Tibial artery (tissue), 4 donors: Measurements from ENCODE around the gene ADAMTS17.

Experiments used
- DNase-seq, 2 donors: peaks; one replicate each; pipeline ENCODE4 v3.0.0-alpha.2; 2019
- H3K27ac ChIP-seq, 2 donors: fragments of 200-600 bp; sonication (generic) in 1 of 2; 1 replicate in 1 of 2; 2 replicates in 1 of 2; pipeline ENCODE4 v1.5.1; 2018 to 2019; ENCODE audit warnings: mild to moderate bottlenecking in 1 of 2
- H3K27me3 ChIP-seq, 2 donors: fragments of 200-600 bp; sonication (generic) in 1 of 2; one replicate each; pipeline versions ENCODE4 v1.5.1 to v1.6.0; 2016 to 2019
- H3K36me3 ChIP-seq, 3 donors: fragments of 200-600 bp; sonication (generic) in 2 of 3; one replicate each; pipeline ENCODE4 v1.5.1; 2016 to 2019; ENCODE audit warnings: mild to moderate bottlenecking in 2 of 3
- H3K4me1 ChIP-seq, 4 donors: fragments of 200-600 bp; sonication (generic) in 2 of 4; 1 replicate in 3 of 4; 2 replicates in 1 of 4; pipeline ENCODE4 v1.5.1; 2016 to 2019
- H3K4me3 ChIP-seq, 2 donors: fragments of 200-600 bp; sonication (generic) in 1 of 2; 1 replicate in 1 of 2; 2 replicates in 1 of 2; pipeline ENCODE4 v1.5.1; 2018 to 2019; ENCODE audit warnings: mild to moderate bottlenecking in 2 of 2
- H3K9me3 ChIP-seq, 3 donors: fragments of 200-600 bp; sonication (generic) in 1 of 3; one replicate each; pipeline ENCODE4 v1.5.1; 2016 to 2019
- intact Hi-C: fragments of 100-400 bp; cut with DNase I; formaldehyde crosslinking; loops from one replicate; pipeline ENCODE4 v1.15.0; 2023; ENCODE audit warnings: low total_unique reads
- TF ChIP-seq, protein P1 (sequence below), 2 experiments: fragments of 200-600 bp in 1 of 2; fragments of 450-650 bp in 1 of 2; IDR thresholded peaks; one replicate each; pipeline ENCODE4 v1.5.1; 2017 to 2019; ENCODE audit warnings: antibody characterized with exemption in 2 of 2, mild to moderate bottlenecking in 1 of 2, moderate library complexity in 1 of 2

The ADAMTS17 gene

DNA sequence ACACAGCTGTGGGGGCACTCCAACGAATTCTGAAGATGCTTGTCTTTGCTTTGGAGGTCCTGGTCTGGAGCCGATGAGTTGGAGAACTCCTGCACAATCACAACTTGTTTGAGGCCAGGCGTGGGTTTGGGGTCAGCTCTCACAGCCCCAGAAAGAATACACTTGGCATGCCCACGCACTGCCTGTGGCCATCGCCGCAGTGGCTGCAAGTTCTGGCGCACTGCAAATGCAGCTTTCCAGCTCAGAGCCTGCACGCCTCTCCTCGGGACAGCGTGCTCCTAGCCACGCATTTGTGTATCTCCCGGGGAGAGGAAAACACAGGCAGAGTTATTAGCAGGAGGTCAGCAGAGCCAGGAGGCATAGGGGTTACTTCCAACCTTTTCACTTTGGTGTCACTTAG lies 282.7 kb downstream of the ADAMTS17 start:
- H3K27ac ChIP-seq: no peak overlapping the region
- TF ChIP-seq, protein P1, sequence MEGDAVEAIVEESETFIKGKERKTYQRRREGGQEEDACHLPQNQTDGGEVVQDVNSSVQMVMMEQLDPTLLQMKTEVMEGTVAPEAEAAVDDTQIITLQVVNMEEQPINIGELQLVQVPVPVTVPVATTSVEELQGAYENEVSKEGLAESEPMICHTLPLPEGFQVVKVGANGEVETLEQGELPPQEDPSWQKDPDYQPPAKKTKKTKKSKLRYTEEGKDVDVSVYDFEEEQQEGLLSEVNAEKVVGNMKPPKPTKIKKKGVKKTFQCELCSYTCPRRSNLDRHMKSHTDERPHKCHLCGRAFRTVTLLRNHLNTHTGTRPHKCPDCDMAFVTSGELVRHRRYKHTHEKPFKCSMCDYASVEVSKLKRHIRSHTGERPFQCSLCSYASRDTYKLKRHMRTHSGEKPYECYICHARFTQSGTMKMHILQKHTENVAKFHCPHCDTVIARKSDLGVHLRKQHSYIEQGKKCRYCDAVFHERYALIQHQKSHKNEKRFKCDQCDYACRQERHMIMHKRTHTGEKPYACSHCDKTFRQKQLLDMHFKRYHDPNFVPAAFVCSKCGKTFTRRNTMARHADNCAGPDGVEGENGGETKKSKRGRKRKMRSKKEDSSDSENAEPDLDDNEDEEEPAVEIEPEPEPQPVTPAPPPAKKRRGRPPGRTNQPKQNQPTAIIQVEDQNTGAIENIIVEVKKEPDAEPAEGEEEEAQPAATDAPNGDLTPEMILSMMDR (IDR thresholded peaks at IDR 0.05): no peak

DNA sequence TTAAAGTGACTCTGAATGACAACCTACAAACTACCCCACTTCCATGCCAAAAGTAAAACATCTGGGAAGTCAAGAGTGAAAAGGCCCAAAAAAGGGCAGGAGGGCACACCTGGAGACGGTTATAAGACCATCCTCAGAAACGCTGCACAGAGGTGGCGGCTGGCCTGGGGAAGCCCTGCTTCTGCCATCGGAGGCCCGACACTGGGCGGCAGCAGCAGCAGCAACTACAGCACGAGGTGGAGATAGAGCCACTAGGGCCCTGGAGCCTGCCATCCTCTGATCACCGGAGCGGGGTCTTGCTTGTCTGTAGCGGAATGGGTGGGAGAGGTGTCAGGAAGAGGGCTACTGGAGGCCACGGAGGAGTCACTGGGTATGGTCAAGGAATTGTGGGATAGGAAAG lies 283.3 kb downstream of the ADAMTS17 start:
- TF ChIP-seq, protein P1 (IDR thresholded peaks at IDR 0.05): no peak
- Histone ChIP-seq H3K27ac (no peak overlapping the region), H3K4me3 (no peak overlapping the region), H3K4me1 (peaks cover 0 to 21% (median 12%) of the 10 kb centered on the region in 4 donors), H3K9me3 (no peaks in the 10 kb centered on the region), H3K27me3 (no peaks in the 10 kb centered on the region), H3K36me3 (no peaks in the 10 kb centered on the region)
- DNase-seq: no peak
- intact Hi-C loops: loop anchor here (10.0 kb wide), 1 partner anchor 46 kb away; no protein-coding TSS in a partner anchor

More for the DNA sequence above, 282.7 kb downstream of the ADAMTS17 start:
- Histone ChIP-seq H3K4me1 (peaks cover 0 to 21% (median 12%) of the 10 kb centered on the region in 4 donors), H3K9me3 (no peaks in the 10 kb centered on the region), H3K27me3 (no peaks in the 10 kb centered on the region), H3K4me3 (no peak overlapping the region), H3K36me3 (no peaks in the 10 kb centered on the region)
- intact Hi-C loops: loop anchor here (10.0 kb wide), 1 partner anchor 46 kb away; no protein-coding TSS in a partner anchor
- no peak for DNase-seq

DNA sequence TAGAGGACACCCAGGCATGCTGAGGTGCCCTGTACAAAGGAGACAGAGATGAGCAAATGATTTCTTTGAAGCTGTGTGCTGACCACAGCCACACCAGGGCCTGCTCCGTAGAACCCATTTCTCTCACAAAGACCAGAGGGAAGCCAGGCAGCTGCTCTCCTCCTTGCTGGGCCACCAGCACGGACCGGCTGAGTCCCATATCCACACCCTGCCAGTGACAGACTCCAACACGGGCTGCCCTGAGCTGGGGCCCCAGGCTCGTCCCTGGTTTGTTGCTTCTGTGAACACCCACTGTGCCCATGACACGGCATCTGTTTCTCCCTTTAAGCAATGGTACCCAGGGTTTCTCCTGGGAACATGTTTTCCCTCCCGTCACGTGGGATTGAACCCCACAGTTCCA lies 284.5 kb downstream of the ADAMTS17 start:
- Histone ChIP-seq H3K4me1 (peaks cover 0 to 21% (median 12%) of the 10 kb centered on the region in 4 donors), H3K9me3 (no peaks in the 10 kb centered on the region), H3K27me3 (no peaks in the 10 kb centered on the region), H3K4me3 (no peak overlapping the region), H3K36me3 (no peaks in the 10 kb centered on the region), H3K27ac (no peak overlapping the region)
- intact Hi-C loops: loop anchor here (10.0 kb wide), 1 partner anchor 48 kb away; no protein-coding TSS in a partner anchor
- TF ChIP-seq, protein P1 (IDR thresholded peaks at IDR 0.05): no peak
- no peak for DNase-seq

DNA sequence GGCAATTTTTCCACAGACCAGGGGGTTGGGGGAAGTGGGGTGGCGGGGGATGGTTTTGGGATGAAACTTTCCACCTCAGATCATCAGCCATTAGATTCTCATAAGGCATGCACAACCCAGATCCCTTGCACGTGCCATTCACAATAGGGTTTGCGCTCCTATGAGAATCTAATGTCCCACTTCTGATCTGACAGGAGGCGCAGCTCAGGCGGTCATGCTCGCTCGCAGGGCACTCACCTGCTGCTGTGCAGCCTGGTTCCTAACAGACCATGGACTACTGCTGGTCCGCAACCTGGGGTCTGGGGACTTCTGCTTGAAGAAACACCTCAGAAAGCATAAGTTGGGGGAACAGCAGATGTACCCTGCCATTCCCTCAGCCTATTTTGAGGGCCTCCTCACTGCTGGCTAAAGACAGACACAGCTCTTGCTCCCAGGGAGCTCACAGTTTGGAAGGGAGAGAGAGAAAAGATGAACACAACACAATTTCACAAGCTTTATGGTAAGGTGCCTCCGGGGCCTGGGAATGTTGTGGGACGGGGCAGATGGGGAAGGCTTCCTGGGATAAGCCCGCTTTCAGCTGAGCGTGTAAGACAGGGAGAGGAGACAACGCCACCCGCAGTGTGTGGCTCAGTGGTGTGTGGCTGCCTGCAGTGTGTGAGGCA lies 285.2 kb downstream of the ADAMTS17 start:
- no peak overlapping the region for H3K27ac ChIP-seq
- no peak overlapping the region for H3K4me3 ChIP-seq
- TF ChIP-seq, protein P1 (IDR thresholded peaks at IDR 0.05): no peak
- H3K36me3 ChIP-seq: no peaks in the 10 kb centered on the region
- no peaks in the 10 kb centered on the region for H3K27me3 ChIP-seq
- no peak for DNase-seq
- intact Hi-C loops: loop anchor here (10.0 kb wide), 1 partner anchor 48 kb away; no protein-coding TSS in a partner anchor
- no peaks in the 10 kb centered on the region for H3K9me3 ChIP-seq
- H3K4me1 ChIP-seq: peaks cover 0 to 21% (median 12%) of the 10 kb centered on the region in 4 donors

DNA sequence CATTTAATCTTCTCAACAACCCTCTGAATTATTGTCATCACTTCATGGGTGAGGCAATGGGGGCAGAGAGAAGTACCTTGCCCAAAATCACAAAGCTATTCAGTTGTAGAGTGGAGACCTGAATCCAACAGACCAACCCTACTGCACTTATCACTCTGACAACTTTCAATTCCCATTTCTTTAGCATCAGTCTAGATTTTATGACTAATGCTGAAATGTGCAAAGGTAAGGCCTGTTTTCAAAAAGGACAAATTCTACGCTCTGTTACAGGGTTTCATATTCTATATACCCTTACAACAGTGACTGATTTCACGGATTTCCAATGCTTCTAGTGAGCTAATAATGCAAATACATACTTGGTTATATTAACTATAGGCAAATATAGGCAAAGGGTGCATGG lies 286.0 kb downstream of the ADAMTS17 start:
- TF ChIP-seq, protein P1 (IDR thresholded peaks at IDR 0.05): no peak
- no peaks in the 10 kb centered on the region for H3K36me3 ChIP-seq
- H3K27me3 ChIP-seq: no peaks in the 10 kb centered on the region
- intact Hi-C loops: loop anchor here (10.0 kb wide), 1 partner anchor 49 kb away; no protein-coding TSS in a partner anchor
- H3K4me1 ChIP-seq: peaks cover 0 to 18% (median 9%) of the 10 kb centered on the region in 4 donors
- H3K27ac ChIP-seq: no peak overlapping the region
- no peaks in the 10 kb centered on the region for H3K9me3 ChIP-seq
- H3K4me3 ChIP-seq: no peak overlapping the region
- no peak for DNase-seq
